Activated naive CD8-positive, alpha-beta T cell treated with anti-CD3 and anti-CD28 coated beads, Interleukin-2, amount 50 U/mL, for 24 hours (primary cell): ENCODE data around the gene NRCAM.
"Not testable (repeated sequence)": the region's sequence is repeated elsewhere in the genome, so short reads cannot be mapped to it uniquely, and the experiment has no call there.

Source experiments
- ATAC-seq: fragments of 150-1000 bp; cut with Tn5 transposase; one replicate; pipeline ENCODE4 v1.10.0; 2021
- DNase-seq: peaks from one replicate; pipeline ENCODE4 v3.0.0; 2021
- H3K27ac Mint-ChIP-seq: one replicate; pipeline ENCODE4 v1.8.0; 2021; ENCODE audit warnings: mild to moderate bottlenecking, mixed read lengths
- H3K27me3 Mint-ChIP-seq: one replicate; pipeline ENCODE4 v1.8.0; 2021; ENCODE audit warnings: mixed read lengths
- H3K36me3 Mint-ChIP-seq: one replicate; pipeline ENCODE4 v1.8.0; 2021; ENCODE audit warnings: low read depth, mixed read lengths
- H3K4me1 Mint-ChIP-seq: one replicate; pipeline ENCODE4 v1.8.0; 2021; ENCODE audit warnings: mixed read lengths
- H3K4me3 Mint-ChIP-seq: one replicate; pipeline ENCODE4 v1.8.0; 2021; ENCODE audit warnings: mild to moderate bottlenecking, moderate library complexity, mixed read lengths
- H3K9me3 Mint-ChIP-seq: one replicate; pipeline ENCODE4 v1.8.0; 2021; ENCODE audit warnings: mixed read lengths

Gene NRCAM

DNA sequence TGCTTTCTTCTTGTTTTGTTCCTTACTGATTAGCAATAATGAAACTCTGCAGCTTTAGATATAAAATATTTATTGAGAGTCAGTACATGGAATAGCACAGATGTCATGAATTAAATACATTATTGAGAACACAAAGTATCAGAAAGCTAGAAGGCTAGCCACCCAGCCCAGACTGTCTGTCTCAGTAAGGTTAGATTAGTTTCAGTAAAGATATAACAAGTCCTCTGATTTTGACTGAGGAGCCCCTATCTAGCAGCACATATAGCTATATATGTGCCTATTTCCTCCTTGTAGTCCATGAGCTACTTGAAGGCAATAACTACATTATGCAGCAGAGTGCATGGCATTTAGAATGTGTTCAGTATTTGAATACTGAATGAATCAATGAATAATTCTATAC lies 81.3 kb downstream of the NRCAM start:
- peaks cover 3% of the 10 kb centered on the region for H3K9me3 Mint-ChIP-seq
- H3K27ac Mint-ChIP-seq = no peak overlapping the region
- no peaks in the 10 kb centered on the region for H3K36me3 Mint-ChIP-seq
- H3K4me3 Mint-ChIP-seq = no peak overlapping the region
- no peaks in the 10 kb centered on the region for H3K27me3 Mint-ChIP-seq
- H3K4me1 Mint-ChIP-seq = peaks cover 2% of the 10 kb centered on the region
- ATAC-seq = no peak
- no peak for DNase-seq

DNA sequence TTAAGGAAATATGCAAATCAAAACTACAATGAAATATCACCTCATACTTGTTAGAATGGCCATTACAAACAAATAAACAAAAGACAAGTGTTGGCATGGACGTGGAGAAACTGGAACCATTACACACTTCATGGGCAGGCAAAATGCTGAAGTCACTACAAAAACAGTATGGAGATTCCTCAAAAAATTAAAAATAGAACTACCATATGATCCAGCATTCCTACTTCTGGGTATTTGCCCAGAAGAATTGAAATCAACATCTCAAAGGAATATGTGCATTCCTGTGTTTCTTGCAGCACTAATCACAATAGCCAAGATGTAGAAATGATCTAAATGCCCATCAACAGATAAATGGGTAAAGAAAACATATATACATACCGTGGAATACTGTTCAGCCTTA lies 83.6 kb downstream of the NRCAM start:
- Mint-ChIP-seq H3K4me1 (peaks cover 2% of the 10 kb centered on the region), H3K4me3 (no peak overlapping the region), H3K27me3 (peaks cover 2% of the 10 kb centered on the region), H3K27ac (no peak overlapping the region), H3K36me3 (no peaks in the 10 kb centered on the region), H3K9me3 (peaks cover 3% of the 10 kb centered on the region)
- DNase-seq (no peak), ATAC-seq (no peak)

DNA sequence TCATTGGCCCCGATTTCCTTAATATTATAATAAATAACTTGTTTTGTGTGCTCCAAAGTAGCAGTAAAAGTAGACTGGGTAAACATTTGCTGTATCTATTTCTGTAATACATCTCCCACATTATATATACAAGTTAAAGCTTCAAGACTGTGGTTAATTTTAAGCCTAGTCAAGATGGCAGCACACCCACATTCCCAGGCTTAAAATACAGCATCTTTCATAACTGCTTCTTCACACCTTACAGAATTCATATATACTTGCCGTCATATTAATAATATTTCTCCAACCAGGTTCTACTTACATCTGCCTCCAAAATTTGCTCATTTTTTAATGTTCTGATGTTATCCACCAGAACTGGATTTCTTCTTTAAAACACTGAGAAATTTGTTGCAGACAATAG lies 85.6 kb downstream of the NRCAM start:
- H3K27ac Mint-ChIP-seq = no peak overlapping the region
- H3K4me3 Mint-ChIP-seq = no peak overlapping the region
- peaks cover 3% of the 10 kb centered on the region for H3K9me3 Mint-ChIP-seq

DNA sequence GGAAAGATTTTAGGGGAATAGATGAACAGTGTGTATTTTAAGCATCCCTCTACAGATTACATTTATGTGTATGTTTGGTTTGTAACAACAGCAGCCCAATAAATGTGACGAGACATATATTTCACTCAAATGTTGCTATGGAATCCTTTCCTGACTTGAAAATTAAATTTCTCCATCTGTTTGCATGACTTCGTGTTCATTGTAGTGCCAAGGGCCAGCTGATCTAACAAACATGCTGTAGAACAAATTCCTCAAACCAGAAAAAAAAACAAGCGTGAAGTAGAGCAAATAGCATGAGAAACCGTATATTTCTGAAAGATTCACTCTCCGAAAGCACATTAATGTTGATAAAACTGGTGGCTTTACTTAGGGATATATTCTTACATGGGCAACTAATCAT lies 87.8 kb downstream of the NRCAM start:
- H3K9me3 Mint-ChIP-seq = peaks cover 3% of the 10 kb centered on the region
- no peaks in the 10 kb centered on the region for H3K36me3 Mint-ChIP-seq
- no peak overlapping the region for H3K27ac Mint-ChIP-seq
- peaks cover 2% of the 10 kb centered on the region for H3K27me3 Mint-ChIP-seq
- no peak for ATAC-seq
- no peak for DNase-seq
- H3K4me3 Mint-ChIP-seq = no peak overlapping the region
- H3K4me1 Mint-ChIP-seq = peaks cover 5% of the 10 kb centered on the region

More for the DNA sequence above, 85.6 kb downstream of the NRCAM start:
- ATAC-seq = no peak
- no peak for DNase-seq
- peaks cover 5% of the 10 kb centered on the region for H3K4me1 Mint-ChIP-seq
- no peaks in the 10 kb centered on the region for H3K36me3 Mint-ChIP-seq
- peaks cover 2% of the 10 kb centered on the region for H3K27me3 Mint-ChIP-seq

DNA sequence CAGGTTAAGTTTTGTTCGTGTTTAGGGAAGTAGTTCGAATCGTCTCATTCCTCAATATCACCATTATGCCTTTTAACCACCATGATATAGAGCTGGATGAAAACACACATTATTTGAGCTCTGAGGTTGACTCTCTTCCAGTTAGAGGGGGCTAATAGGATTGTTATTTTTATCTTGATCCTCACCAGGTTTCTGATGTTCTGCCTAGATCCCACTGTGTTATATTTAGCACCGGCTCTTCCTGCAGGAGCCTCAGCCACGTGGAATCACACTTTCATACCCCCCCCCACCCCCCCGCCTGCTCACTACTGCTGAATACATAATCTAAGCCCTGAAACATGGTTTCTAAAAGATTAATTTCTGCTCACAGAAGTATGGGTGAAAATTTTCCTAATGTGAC lies 88.3 kb downstream of the NRCAM start:
- no peaks in the 10 kb centered on the region for H3K36me3 Mint-ChIP-seq
- H3K27ac Mint-ChIP-seq = no peak overlapping the region
- DNase-seq (no peak), ATAC-seq (no peak)
- peaks cover 5% of the 10 kb centered on the region for H3K4me1 Mint-ChIP-seq
- H3K4me3 Mint-ChIP-seq = no peak overlapping the region
- peaks cover 3% of the 10 kb centered on the region for H3K9me3 Mint-ChIP-seq
- H3K27me3 Mint-ChIP-seq = peaks cover 2% of the 10 kb centered on the region

DNA sequence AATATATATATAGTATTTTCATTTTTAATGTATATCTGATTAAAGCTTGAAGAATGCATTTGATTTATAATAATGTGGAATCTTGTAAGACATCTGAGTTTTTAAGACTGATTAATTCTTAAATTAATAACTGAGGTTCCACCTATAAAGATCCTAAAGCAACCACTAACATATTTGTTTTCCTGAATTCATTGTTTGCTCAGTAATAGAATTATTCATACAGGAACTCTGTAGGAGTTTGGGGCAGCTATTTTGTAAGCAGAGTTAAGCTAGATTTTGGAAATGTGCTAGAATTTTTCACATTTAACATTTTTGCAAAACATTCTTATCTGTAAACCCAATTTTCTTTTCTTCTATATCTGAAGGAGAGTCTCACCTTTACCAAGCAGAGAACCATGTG lies 88.9 kb downstream of the NRCAM start:
- H3K4me3 Mint-ChIP-seq = no peak overlapping the region

DNA sequence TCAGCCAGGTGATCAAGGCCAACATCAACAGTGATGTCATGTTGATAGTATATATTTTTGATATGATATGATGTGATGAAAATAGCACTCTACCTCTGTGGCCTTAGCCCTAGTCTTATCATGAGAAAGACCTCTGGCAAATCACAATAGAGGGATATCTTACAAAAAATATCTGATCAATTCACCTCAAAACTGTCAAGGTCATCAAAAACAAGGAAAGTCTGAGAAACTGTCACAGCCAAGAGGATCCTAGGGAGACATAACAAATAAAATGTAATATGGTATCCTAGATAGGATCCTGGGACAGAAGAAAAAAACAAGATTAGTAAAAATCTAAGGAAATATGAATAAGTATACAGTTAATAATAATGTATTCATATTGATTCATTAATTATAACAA lies 92.6 kb downstream of the NRCAM start:
- H3K27me3 Mint-ChIP-seq = no peaks in the 10 kb centered on the region
- no peaks in the 10 kb centered on the region for H3K9me3 Mint-ChIP-seq
- no peak overlapping the region for H3K27ac Mint-ChIP-seq
- H3K36me3 Mint-ChIP-seq = no peaks in the 10 kb centered on the region
- DNase-seq = no peak
- H3K4me1 Mint-ChIP-seq = peaks cover 8% of the 10 kb centered on the region
- no peak for ATAC-seq
- H3K4me3 Mint-ChIP-seq = no peak overlapping the region

More for the DNA sequence above, 88.9 kb downstream of the NRCAM start:
- Mint-ChIP-seq H3K36me3 (no peaks in the 10 kb centered on the region), H3K4me1 (peaks cover 4% of the 10 kb centered on the region), H3K27me3 (peaks cover 2% of the 10 kb centered on the region), H3K9me3 (peaks cover 3% of the 10 kb centered on the region), H3K27ac (no peak overlapping the region)
- DNase-seq = no peak
- no peak for ATAC-seq

DNA sequence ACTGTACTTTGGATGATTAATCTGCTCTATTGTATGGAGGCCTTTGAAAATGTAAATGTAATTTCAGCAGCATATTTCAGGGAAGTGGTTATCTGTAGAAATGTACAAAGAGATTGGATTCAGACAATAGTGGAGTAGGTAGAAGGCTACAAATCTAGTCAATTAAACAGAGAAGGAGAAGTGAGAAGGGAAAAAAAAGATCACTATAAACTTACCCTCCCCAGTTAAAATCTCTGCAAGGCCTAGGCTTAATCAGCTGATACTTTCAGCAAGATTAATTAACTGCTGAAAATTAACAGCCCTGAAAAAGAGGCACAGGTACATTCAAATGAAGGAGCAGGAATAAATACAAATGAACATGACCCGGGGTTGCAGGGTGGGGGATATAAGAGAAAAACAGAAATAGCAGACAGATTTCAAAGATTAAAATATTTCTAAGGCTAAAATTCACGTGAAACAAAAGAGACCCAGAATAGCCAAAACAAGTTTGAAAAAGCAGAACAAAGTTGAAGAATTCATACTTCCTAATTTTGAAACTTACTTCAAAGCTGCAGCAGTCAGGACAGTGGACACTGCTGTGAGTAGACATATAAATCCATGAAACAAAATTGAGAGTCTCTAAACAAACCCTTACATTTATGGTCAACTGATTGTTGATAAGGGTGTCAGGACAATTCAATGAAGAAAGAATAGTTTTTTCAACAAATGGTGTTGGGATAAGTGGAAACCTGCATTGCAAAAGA lies 96.0 kb downstream of the NRCAM start:
- Mint-ChIP-seq H3K27me3 (no peaks in the 10 kb centered on the region), H3K9me3 (no peaks in the 10 kb centered on the region), H3K27ac (no peak overlapping the region), H3K36me3 (no peaks in the 10 kb centered on the region), H3K4me3 (no peak overlapping the region), H3K4me1 (peaks cover 5% of the 10 kb centered on the region)
- ATAC-seq = no peak
- DNase-seq = no peak

DNA sequence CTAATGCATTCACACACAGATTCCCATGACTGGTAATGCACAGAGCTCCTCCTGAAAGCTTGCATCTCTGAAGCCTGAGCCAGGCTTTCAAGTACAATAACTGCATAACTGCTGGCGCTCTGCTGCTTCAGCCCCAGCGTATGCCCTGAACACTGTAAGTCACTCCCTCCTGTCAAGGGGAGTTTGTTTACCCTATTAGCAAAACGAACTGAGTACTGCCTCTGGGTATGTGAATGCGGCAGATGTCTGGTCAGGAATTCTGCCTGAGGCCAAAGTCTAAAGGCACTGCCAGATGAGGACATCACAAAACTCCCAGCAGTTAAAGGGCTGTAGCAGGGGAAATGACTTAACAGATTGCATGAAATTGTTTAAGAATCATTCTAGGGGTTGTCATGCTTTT lies 97.7 kb downstream of the NRCAM start:
- no peak for DNase-seq
- Mint-ChIP-seq H3K4me3 (no peak overlapping the region), H3K27ac (no peak overlapping the region), H3K4me1 (peaks cover 5% of the 10 kb centered on the region), H3K27me3 (no peaks in the 10 kb centered on the region), H3K9me3 (no peaks in the 10 kb centered on the region), H3K36me3 (no peaks in the 10 kb centered on the region)
- no peak for ATAC-seq

DNA sequence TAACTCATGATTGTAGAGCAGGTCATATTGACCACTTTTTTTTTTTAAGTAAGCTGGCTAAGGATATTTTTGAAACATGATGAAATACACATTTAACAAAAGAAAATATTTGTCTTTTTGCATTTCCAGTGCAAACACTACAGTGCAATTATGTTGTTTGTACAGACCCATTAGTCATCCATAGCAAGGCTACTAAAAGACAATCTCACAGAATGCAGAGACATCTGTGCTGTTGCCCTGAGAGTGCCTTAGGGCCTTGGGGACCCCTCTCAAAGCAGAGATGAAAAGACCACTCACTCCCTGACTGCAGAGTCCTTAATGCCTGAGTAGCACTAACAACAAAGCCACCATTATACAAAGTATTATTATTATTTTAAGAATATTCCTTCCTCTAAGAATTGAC lies 104.5 kb downstream of the NRCAM start:
- Mint-ChIP-seq H3K4me1 (no peaks in the 10 kb centered on the region), H3K27me3 (no peaks in the 10 kb centered on the region), H3K36me3 (no peaks in the 10 kb centered on the region), H3K27ac (no peak overlapping the region), H3K9me3 (no peaks in the 10 kb centered on the region), H3K4me3 (no peak overlapping the region)
- DNase-seq (no peak), ATAC-seq (no peak)

DNA sequence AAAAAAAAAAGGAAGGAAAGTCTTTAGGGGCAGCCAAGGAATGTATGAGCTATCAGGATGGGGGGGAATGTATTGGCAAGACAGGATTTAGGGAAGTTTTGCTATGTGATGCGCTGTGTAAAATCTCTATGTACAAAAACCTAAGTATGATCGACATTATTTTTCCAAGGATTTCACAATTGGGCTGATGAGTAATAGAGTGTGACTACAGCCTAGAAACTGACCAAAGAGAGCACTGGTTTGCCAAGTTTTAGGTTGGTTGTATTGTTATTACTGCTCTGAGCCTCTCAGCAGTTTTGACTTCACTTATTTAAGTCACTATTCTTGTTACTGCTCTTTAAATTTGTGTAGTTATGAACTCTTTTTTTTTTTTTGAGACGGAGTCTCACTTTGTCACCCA lies 107.3 kb downstream of the NRCAM start:
- DNase-seq = no peak

DNA sequence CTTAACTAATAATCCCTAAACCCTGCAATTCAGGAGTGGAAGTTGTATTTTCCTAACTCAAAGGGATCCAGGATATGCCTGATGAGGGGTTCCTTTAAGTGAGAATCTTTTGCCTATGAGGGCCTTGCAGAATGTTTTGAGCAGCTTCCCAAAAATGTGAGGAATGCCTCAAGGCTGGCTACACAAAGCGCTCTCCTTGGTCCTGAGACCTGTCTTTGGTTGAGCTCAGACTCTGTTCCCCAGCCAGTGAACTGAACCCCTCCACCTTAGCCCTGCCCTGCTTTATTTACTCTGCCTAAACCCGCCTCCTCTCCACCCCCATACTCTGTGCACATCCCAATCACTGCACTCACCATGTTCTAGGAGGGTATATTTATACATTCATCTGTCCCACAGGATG lies 108.6 kb downstream of the NRCAM start:
- Mint-ChIP-seq H3K27ac (no peak overlapping the region), H3K4me1 (no peaks in the 10 kb centered on the region), H3K4me3 (no peak overlapping the region), H3K9me3 (no peaks in the 10 kb centered on the region), H3K27me3 (no peaks in the 10 kb centered on the region), H3K36me3 (no peaks in the 10 kb centered on the region)
- no peak for ATAC-seq
- DNase-seq = no peak

More for the DNA sequence above, 107.3 kb downstream of the NRCAM start:
- H3K4me1 Mint-ChIP-seq = no peaks in the 10 kb centered on the region
- H3K27me3 Mint-ChIP-seq = no peaks in the 10 kb centered on the region
- no peak overlapping the region for H3K27ac Mint-ChIP-seq
- H3K36me3 Mint-ChIP-seq = no peaks in the 10 kb centered on the region
- ATAC-seq = no peak
- H3K9me3 Mint-ChIP-seq = no peaks in the 10 kb centered on the region
- no peak overlapping the region for H3K4me3 Mint-ChIP-seq

DNA sequence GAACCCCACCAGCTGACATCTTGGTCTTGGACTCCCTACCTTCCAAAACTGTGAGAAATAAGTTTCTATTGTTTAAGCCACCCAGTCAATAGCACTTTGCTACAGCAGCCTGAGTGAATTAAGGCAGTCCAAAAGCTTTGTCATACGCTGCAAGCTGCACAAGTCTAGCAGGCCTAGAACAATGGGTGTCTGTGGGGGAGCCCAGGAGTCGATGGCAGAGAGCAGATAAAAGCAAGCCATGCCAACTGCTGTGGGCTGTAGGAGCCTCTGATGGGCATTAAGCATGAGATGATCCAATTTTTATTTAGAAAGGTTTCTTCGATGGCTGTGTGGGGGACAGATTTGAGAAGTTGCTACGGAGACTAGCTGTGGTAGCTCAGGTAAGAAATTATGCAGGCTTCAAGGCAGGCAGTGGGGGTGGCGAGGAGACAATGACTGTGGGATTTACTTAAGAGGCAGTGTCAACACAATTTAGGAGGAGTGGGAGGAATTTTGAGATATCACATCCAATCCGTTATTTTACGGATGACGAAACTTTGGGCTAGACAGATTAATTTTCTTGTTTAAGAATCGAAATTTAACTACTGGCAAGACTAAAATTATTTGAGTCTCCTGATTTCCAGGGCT lies 110.4 kb downstream of the NRCAM start:
- DNase-seq (no peak), ATAC-seq (no peak)
- Mint-ChIP-seq H3K36me3 (no peaks in the 10 kb centered on the region), H3K27me3 (no peaks in the 10 kb centered on the region), H3K9me3 (no peaks in the 10 kb centered on the region), H3K27ac (no peak overlapping the region), H3K4me1 (no peaks in the 10 kb centered on the region), H3K4me3 (no peak overlapping the region)

DNA sequence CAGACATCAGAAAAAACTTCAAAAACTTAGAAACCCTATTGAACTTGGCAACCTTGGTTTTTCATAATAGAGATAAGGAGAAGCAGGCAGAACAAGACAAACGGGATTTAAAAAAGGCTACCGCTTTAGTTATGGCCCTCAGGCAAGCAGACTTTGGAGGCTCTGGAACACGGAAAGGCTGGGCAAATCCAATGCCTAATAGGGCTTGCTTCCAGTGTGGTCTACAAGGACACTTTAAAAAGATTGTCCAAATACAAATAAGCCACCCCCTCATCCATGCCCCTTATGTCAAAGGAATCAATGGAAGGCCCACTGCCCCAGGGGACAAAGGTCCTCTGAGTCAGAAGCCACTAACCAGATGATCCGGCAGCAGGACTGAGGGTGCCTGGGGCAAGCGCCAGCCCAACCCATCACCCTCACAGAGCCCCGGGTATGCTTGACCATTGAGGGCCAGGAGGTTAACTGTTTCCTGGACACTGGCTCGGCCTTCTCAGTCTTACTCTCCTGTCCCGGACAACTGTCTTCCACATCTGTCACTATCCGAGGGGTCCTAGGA lies 115.3 kb downstream of the NRCAM start:
- no peaks in the 10 kb centered on the region for H3K27me3 Mint-ChIP-seq
- H3K9me3 Mint-ChIP-seq = no peaks in the 10 kb centered on the region
- DNase-seq (no peak), ATAC-seq (no peak)
- H3K4me3 Mint-ChIP-seq = no peak overlapping the region
- no peak overlapping the region for H3K27ac Mint-ChIP-seq
- H3K4me1 Mint-ChIP-seq = no peaks in the 10 kb centered on the region
- no peaks in the 10 kb centered on the region for H3K36me3 Mint-ChIP-seq

DNA sequence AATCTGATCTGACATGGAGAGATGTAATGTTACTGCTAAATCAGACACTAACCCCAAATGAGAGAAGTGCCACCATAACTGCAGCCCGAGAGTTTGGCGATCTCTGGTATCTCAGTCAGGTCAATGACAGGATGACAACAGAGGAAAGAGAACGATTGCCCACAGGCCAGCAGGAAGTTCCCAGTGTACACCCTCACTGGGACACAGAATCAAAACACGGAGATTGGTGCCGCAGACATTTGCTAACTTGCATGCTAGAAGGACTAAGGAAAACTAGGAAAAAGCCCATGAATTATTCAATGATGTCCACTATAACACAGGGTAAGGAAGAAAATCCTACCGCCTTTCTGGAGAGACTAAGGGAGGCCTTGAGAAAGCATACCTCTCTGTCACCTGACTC lies 115.8 kb downstream of the NRCAM start:
- H3K27me3 Mint-ChIP-seq, H3K36me3 Mint-ChIP-seq, H3K27ac Mint-ChIP-seq, ATAC-seq, H3K9me3 Mint-ChIP-seq, H3K4me1 Mint-ChIP-seq, H3K4me3 Mint-ChIP-seq, DNase-seq: not testable (repeated sequence)
